ENCODE results near the gene GINS1.

- TF ChIP-seq CTCF (IDR thresholded peaks at IDR 0.05) (no peak), POLR2A (IDR thresholded peaks at IDR 0.05) (no peak)
These were observed 69.8 kb downstream of the GINS1 start for GRCh38 chr20:25477014-25477882.

Data from ovary (tissue), 3 donors.